GM15510 (cell line): Measurements from ENCODE around the gene GCSAM.

Source experiments
- POLR2A ChIP-seq: IDR thresholded peaks from 3 replicates; pipeline ENCODE4 v1.6.1; 2011; ENCODE audit warnings: borderline replicate concordance; ENCODE audit not compliant: insufficient read length; ENCODE audit errors: extremely low read depth

The GCSAM gene

DNA sequence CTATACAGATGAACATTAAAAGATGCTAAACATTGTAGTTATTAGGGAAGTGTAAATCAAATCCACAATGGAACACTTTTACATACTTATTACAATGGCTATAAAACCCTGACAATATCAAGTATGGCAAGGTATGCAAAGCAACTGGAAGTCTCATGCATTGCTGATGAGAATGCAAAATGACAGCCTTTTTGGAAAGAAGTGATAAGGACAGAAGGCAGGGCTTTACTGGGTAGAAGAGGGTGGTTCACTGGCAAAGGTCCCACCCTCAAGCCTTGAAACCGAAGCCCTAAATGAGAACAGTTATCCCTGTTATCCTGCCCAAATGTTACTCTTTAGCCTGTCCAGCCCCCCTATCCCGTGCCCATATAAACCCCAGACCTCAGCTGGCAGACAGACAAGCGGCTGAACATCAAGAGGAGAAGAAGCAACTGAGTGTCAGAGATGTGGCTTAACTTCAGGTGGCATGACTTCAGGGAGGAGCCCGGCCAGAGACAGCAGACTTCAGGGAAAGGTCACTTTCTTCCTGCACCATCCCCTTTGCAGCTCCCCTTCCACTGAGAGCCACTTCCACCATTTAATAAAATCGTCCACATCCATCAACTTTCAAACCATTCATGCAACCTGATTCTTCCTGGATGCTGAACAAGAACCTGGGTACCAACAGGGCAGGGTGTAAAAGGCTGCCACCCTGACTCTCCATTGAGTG is 732 bp upstream of the GCSAM start:
- no peak for TF ChIP-seq POLR2A

DNA sequence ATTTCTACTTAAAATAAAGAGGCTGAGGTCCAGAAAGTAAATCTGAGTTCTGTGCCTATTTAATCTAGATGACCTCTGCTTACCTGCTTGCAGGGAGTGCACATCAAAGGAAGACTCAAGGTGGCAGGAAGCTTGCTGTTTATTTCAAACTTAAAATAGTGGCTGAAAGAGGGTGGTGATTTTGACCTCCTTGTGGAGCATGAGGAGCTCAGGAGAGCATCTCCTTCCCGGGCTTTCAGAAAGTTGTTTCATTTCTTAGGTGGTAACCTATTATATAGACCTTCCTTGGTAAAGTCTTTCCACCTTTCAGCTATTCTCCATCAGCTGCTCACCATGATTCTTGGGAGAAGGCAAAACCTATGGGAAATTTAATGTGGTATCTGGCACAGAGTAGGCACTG is 494 bp downstream of the GCSAM start:
- no peak for TF ChIP-seq POLR2A

DNA sequence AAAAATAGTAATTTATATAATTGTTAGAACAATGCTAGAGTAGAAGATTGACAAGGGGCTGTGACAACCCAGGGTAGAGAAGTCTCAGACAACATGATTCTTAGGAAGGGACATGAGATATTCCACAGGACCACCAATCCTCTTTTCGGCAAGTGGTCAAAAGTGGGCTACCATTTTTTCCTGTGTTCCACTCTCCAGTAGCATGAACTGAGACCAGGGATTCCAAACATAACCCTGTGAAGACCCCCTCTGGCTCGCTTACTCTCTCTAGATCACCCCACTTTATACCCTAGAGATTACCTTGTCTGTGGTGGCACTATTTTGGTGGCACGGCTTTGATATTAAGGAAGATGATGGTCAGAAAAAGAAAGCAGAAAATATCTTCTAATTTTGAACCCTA is 960 bp downstream of the GCSAM start:
- no peak for TF ChIP-seq POLR2A

DNA sequence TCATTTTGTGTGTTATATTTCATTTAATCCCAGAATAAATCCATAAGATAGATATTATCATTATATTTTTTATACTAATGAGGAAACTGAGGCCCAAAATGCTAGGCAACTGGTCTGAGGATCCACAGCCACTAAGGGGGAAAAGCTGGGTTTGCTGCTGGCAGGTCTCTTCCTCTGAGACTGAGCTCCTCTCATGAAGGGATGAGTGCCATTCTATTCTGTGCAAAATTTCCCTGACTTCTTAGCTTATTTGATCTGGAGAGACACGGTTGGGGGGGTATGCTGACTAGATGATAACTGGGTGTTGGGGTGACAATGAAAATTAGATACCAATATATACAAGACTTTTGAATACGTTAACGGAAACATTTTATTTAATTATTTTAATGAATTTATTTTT is 1.9 kb downstream of the GCSAM start:
- TF ChIP-seq POLR2A: no peak

DNA sequence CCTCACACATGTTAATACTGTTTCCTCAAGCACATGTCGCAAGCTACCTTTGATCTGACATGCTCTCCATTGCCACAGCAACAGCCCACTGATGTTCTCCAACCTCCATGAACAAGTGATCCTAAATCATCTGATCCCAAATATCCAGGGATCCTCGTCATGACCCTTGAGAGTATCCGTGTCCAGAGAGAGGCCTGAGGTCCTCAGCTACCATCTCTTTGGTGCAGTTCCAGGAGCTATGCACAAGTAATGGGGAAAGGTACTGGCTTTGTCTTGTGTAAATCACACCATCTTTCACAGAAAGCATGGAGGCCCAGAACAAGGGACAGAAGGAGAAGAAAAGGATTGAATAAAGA is 2.4 kb downstream of the GCSAM start:
- TF ChIP-seq POLR2A: no peak

DNA sequence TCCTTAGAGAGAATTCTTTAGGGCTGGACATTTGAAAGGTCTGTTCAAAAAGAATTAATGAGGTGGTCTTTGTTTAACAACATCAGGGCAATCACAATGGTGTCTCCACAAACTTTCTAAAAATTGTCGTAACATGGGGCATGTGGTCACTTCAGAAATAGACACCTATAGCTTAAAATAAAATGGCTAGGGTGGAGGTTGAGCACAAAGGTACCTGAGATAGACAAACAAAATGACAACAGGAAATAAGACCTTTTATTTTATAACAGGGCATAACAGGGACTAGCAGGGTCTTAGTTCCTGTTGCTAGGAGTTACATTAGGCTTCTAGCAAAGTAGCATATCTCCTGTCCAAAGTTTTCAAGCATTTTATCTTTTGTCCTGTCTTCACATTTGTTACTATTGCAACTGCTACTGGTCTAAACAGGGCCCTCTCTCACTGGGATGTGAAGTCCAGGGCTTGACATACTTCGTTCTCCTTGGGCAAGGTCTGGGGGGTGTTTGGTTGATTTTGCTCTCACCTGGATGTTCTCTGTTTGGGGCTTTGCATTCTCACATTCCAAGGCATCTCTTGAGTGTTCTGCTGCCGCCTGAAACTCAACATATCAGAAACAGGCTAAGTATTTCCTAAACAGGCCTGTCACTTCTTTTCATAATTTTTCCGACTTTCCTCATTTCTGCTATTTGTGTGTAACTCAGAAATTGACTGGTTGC is 3.0 kb downstream of the GCSAM start:
- no peak for TF ChIP-seq POLR2A

DNA sequence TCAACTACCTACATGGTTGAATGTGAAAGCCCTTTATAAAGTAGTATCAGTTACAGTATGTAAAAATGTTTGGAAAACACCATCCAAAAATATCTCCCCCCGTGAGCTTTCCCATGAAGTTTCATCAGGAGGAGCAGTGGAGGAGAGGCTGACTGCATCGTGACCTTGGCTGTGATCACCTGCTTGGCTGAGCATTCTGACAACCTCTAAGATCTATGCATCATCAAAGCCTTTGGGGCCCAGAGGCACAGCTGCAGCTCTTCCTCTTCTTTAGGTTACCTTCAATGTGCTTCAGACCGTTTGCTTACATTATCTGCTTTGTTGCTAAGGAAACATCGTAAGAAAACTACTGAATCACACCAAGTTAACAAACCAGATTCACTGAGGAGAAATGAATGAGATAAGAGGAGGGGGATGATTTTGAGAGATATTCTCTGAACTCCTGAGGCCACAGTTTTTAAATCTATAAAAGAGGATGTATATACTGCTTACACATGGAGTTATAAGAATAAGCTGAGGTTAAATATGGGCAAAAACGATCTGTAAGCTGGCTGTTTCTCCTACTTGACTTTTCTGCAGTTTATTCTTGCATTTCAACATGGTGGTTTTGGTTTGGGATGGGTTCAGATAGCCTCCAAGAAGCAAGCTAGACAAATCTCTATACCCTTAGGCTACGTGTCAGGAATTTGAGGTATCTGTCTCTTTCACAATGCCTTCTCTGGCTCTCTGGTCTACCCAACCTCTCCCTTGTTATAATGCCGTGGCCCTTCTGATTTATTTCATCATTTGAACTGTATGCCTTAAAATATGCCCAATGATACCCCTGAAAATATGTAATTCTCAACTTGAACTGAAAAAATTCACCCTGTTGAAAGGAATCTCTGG is 4.0 kb downstream of the GCSAM start:
- TF ChIP-seq POLR2A: no peak

DNA sequence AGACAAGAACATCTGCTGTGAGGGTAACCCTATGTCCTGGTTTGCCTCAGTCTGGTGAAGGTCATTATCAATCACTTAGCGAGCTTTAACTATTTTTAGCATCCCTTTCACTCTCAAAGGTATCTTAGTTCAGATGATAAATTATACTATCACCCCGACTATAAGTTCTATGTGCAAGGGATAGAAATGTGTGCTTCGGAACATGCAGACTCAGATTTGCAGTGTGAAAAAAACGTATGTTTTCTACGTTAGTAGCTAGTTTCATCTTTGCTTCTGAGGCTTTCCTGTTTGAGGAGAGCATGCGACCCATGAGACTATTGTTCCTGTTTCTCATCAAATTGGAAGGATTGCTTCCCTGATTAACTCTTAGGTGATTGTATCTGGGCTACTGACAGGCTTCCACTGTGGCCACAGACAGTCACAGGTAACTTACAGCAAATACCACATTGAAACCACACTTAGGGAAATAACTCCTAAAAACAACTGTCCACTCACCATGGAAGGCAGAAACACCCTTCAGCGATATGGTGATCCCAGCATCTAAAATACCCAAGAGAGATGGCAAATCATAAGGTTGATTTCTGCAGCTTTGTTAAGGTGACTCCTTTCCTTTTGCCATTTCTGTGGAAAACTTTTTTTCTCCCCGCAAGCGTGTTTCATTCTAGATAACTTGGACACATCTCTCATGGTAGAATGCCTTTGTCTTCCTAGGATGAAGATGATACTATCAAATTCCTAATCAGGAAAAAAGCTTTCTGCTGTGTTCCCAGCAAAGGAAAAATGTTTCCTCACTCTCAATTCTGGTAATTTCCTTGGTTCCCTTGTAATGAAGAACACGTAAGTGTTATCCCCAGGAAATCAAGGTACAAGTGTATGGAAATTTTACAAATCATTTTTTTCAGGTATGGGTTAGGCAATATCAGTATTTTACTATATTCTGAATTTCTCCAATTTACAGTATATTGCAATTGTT is 5.2 kb downstream of the GCSAM start:
- no peak for TF ChIP-seq POLR2A

DNA sequence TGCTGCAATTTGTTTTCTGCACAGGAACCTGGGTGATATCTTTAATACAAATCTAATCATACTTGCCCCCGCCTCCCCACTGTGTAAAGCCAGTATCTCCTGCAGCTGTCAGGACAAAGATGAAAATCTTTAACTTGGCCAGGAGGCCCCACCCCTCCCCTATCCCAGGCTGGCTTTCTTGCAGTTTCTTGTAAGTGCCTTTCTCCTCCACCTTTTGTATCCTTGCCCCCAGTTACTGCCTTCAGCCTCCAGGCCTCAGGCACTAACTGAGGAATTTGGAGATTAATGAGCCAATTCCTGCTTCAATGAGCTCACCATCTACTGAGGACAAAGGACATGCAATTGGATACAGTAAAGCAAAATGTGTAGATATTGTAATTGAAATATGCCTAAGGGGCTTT is 6.5 kb downstream of the GCSAM start:
- TF ChIP-seq POLR2A: no peak

DNA sequence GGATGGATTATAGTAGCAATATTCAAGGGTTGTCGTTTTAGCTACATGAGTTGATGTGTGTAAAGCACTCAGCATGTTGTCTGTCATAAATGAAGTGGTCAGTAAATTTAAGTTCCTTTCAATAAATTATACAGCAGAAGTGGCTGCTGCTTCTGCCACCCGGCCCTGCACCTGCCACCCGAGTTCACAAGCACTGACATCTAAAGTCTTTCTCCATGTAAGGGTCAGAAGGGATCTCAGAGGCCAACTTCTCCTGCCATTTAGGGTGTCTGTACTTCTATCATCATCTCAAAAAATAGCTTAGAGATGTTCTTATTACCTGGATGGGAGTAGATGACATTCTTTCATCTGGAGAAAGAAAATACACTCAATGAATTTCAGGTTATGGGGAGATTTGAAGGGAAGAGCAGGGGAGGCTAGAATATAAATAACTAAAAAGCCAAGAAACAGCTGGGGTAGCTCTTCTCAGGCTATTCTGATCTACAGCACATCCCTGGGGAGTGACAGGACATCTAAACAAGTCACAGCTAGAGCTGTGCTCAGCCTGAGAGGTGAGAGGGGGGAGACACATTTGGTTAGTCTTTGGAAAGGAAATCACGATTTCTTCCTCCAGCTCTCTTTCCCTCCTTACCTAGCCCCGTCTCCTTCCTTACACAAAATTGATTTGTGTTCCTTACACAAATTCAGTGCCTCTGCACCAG is 8.0 kb downstream of the GCSAM start:
- TF ChIP-seq POLR2A: no peak

DNA sequence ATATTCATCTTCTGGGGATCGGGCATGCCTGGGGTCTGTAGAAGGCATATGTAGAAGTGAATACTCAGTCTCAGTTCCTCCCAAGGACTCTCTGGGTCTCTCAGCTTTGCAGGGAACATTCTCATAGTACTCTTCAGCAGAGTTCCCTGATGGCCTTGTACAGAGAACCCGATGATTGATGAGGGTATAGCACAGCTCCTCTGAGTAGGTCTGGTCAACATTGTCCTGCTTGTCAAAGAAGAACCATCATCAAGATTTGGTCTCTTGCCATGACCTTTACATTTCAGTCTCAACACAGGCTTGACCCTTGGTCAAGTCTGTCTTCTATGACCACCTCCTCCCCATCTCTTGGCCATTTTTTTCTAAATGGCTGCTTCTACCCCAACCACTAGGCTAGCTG is 9.5 kb downstream of the GCSAM start:
- TF ChIP-seq POLR2A: no peak

DNA sequence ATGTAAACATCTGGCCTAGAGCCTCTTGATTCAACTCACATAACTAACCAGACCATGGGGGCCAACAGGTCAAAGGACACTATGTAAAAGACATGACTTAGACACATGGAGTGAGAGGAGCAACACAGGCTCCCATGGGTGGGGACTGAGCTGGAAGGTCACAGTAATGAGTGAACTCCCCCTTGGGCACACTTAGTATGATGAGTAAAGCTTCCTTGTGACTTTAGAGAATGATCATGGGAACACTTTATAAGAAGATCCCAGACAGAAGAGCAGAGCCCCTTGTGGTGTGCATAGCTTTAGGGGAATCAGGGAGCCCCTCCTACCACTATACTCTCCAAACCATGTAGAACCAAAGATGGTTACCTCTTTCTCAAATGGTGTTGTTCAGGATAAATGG is 10.2 kb downstream of the GCSAM start:
- no peak for TF ChIP-seq POLR2A

DNA sequence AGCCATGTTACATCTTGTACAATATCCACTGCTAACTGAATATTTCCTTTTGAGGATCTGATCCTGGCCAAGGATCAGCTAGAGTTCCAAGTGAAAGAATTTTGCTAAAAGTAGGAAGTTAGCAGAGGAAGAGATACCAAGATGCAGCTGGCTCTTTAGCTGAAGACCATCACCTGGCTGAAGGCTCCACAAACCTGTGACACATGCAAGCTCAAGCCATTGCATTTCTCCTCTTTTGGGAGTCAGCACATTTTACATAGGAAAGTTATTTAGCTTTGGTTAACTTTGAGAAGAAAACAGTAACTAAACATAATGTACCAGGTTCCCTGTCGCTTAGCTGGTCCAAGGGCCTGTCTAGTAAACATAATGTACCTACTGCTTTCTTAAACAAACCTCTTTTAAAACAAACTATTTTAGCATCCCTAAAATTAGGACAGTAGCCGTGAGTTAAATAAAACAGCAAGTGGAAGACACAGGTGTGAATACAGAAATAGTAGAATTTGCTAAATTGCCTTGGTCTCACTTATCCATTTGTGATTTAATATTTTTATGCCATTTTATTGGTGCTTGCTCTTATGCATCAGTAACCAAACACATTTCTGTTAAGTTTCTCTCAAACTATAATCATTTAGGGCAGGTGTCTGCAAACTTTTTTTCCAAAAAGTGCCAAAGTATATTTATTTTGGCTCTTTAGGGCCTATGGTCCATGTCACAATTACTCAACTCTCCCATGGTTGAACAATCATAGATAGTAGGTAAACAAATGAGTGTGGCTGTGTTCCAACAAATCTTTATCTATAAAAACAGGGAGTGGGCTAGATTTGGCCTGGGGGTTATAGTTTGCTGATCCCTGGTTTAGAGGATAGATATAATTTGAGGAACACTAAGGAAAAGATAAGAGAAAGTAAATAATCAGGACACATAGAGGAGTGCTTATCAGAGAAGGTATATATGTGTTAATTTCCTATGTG is 11.2 kb downstream of the GCSAM start:
- no peak for TF ChIP-seq POLR2A
